ENCODE measurements around the gene DAB2IP. TPM values are rescaled to one million over a fixed set of nuclear protein-coding genes. Genes with fewer than 3 reads are reported as not detected.

The DAB2IP gene
- polyA plus RNA-seq, 1 donor (not counting 4 experiments of a cell fraction or from before 2014, with no cell fraction given): 28.6 TPM

DNA sequence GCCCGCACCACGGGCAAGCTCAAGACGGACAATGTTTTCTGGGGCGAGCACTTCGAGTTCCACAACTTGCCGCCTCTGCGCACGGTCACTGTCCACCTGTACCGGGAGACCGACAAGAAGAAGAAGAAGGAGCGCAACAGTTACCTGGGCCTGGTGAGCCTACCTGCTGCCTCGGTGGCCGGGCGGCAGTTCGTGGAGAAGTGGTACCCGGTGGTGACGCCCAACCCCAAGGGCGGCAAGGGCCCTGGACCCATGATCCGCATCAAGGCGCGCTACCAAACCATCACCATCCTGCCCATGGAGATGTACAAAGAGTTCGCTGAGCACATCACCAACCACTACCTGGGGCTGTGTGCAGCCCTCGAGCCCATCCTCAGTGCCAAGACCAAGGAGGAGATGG is 108.6 kb downstream of the DAB2IP start:
- no peak overlapping the region for H3K4me2 ChIP-seq (ENCODE audit: control insufficient read depth, extremely low read depth, insufficient read depth, low read depth, low read length)
- peaks cover 2% of the 10 kb centered on the region for H4K20me1 ChIP-seq (ENCODE audit: control insufficient read depth, extremely low read depth, insufficient read depth, low read length)
- dilution Hi-C loops (cut with MboI; ENCODE audit: extremely low pct_ligation_motif_present, low sequenced_read_pairs): no loop called here
- no peak overlapping the region for H3K27ac ChIP-seq (ENCODE audit: control insufficient read depth, insufficient read depth, low read length)
- peaks cover 12% of the 10 kb centered on the region for H3K4me1 ChIP-seq (ENCODE audit: control insufficient read depth, extremely low read depth, insufficient read depth, low read length)
- TF ChIP-seq, protein P1, sequence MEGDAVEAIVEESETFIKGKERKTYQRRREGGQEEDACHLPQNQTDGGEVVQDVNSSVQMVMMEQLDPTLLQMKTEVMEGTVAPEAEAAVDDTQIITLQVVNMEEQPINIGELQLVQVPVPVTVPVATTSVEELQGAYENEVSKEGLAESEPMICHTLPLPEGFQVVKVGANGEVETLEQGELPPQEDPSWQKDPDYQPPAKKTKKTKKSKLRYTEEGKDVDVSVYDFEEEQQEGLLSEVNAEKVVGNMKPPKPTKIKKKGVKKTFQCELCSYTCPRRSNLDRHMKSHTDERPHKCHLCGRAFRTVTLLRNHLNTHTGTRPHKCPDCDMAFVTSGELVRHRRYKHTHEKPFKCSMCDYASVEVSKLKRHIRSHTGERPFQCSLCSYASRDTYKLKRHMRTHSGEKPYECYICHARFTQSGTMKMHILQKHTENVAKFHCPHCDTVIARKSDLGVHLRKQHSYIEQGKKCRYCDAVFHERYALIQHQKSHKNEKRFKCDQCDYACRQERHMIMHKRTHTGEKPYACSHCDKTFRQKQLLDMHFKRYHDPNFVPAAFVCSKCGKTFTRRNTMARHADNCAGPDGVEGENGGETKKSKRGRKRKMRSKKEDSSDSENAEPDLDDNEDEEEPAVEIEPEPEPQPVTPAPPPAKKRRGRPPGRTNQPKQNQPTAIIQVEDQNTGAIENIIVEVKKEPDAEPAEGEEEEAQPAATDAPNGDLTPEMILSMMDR (optimal IDR thresholded peaks at IDR 0.05 in 1 of 3, IDR thresholded peaks at IDR 0.05 in 1 of 3, conservative IDR thresholded peaks at IDR 0.05 in 1 of 3; ENCODE audit: extremely low read depth in 1 of 3, insufficient read depth in 2 of 3, low read length in 3 of 3): no peak
- TF ChIP-seq EZH2 (IDR thresholded peaks at IDR 0.05; ENCODE audit: low read length): no peak
- H3K9me1 ChIP-seq (ENCODE audit: control insufficient read depth, extremely low read depth, insufficient read depth, low read length): no peaks in the 10 kb centered on the region
- H3K27me3 ChIP-seq (ENCODE audit: control insufficient read depth, extremely low read depth, insufficient read depth, low read length): no peaks in the 10 kb centered on the region
- no peak for FAIRE-seq
- H3K4me3 ChIP-seq (ENCODE audit: control insufficient read depth in 2 of 3, extremely low read depth in 1 of 3, insufficient read depth in 2 of 3, low read depth in 1 of 3, low read length in 3 of 3): no peak overlapping the region
- no peak for DNase-seq (ENCODE audit: low read depth, low spot score)
- peaks cover 36% of the 10 kb centered on the region for H3K79me2 ChIP-seq (ENCODE audit: control insufficient read depth, insufficient read depth, low read length)
- H3K36me3 ChIP-seq (ENCODE audit: control insufficient read depth in 2 of 2, extremely low read depth in 1 of 2, insufficient read depth in 2 of 2, low read length in 2 of 2): peaks cover 38 to 43% of the 10 kb centered on the region in 2 experiments
- H3K9me3 ChIP-seq (ENCODE audit: control insufficient read depth, low read depth, low read length): no peaks in the 10 kb centered on the region
- no peak overlapping the region for H3K9ac ChIP-seq (ENCODE audit: control insufficient read depth, extremely low read depth, insufficient read depth, low read length)
- H2AFZ ChIP-seq (ENCODE audit: control insufficient read depth, low read length): no peak overlapping the region

DNA sequence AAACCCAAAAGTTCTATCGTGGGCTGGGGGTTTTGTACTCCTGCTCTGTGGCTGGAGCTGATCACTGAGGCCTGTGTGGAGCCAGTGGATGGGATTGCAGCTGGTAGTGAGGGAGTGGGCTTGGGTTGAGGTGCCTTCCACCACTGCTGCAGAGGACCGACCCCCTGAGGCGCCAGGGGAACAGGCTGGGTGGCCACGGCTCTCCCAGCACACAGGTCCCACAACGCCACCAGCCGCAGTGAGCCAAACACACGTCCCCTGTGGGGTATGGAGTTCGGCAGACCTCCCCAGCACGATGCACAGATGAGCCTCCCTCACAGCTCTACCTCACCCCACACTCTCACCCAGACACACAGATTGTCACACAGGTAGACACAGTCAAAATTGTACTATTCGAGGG is 109.1 kb downstream of the DAB2IP start:
- H2AFZ ChIP-seq (ENCODE audit: control insufficient read depth, low read length): no peak overlapping the region
- peaks cover 6% of the 10 kb centered on the region for H4K20me1 ChIP-seq (ENCODE audit: control insufficient read depth, extremely low read depth, insufficient read depth, low read length)
- FAIRE-seq: no peak
- H3K4me2 ChIP-seq (ENCODE audit: control insufficient read depth, extremely low read depth, insufficient read depth, low read depth, low read length): no peak overlapping the region
- no peaks in the 10 kb centered on the region for H3K9me3 ChIP-seq (ENCODE audit: control insufficient read depth, low read depth, low read length)
- H3K36me3 ChIP-seq (ENCODE audit: control insufficient read depth in 2 of 2, extremely low read depth in 1 of 2, insufficient read depth in 2 of 2, low read length in 2 of 2): peaks cover 44% of the 10 kb centered on the region in 2 experiments
- no peak for TF ChIP-seq EZH2 (IDR thresholded peaks at IDR 0.05; ENCODE audit: low read length)
- TF ChIP-seq, protein P1 (optimal IDR thresholded peaks at IDR 0.05 in 1 of 3, IDR thresholded peaks at IDR 0.05 in 1 of 3, conservative IDR thresholded peaks at IDR 0.05 in 1 of 3; ENCODE audit: extremely low read depth in 1 of 3, insufficient read depth in 2 of 3, low read length in 3 of 3): no peak
- DNase-seq (ENCODE audit: low read depth, low spot score): no peak
- H3K9ac ChIP-seq (ENCODE audit: control insufficient read depth, extremely low read depth, insufficient read depth, low read length): no peak overlapping the region
- H3K4me1 ChIP-seq (ENCODE audit: control insufficient read depth, extremely low read depth, insufficient read depth, low read length): peaks cover 13% of the 10 kb centered on the region
- H3K27ac ChIP-seq (ENCODE audit: control insufficient read depth, insufficient read depth, low read length): no peak overlapping the region
- H3K4me3 ChIP-seq (ENCODE audit: control insufficient read depth in 2 of 3, extremely low read depth in 1 of 3, insufficient read depth in 2 of 3, low read depth in 1 of 3, low read length in 3 of 3): no peak overlapping the region
- H3K9me1 ChIP-seq (ENCODE audit: control insufficient read depth, extremely low read depth, insufficient read depth, low read length): peaks cover 2% of the 10 kb centered on the region
- H3K27me3 ChIP-seq (ENCODE audit: control insufficient read depth, extremely low read depth, insufficient read depth, low read length): no peaks in the 10 kb centered on the region
- peaks cover 30% of the 10 kb centered on the region for H3K79me2 ChIP-seq (ENCODE audit: control insufficient read depth, insufficient read depth, low read length)
- dilution Hi-C loops (cut with MboI; ENCODE audit: extremely low pct_ligation_motif_present, low sequenced_read_pairs): no loop called here
